GM23248 (cell line): ENCODE measurements around the gene SLC6A11. TPM values are rescaled to one million over a fixed set of nuclear protein-coding genes. Genes with fewer than 3 reads are reported as not detected.

Source experiments
- DNase-seq: peaks from one replicate; pipeline ENCODE4 v3.0.0-alpha.2; 2015
- H2AFZ ChIP-seq: fragments of 200-600 bp; sonication (generic); 2 replicates; pipeline ENCODE4 v1.6.1; 2016; ENCODE audit warnings: antibody characterized with exemption
- H3F3A ChIP-seq: fragments of 200-600 bp; sonication (generic); 2 replicates; pipeline ENCODE4 v1.6.1; 2016; ENCODE audit warnings: mild to moderate bottlenecking, antibody characterized with exemption, mixed run types; ENCODE audit not compliant: insufficient read depth
- H3K27ac ChIP-seq: fragments of 200-600 bp; sonication (generic); 2 replicates; pipeline ENCODE4 v1.5.1; 2016; ENCODE audit warnings: mild to moderate bottlenecking
- H3K27me3 ChIP-seq: fragments of 200-600 bp; sonication (generic); replicated peaks from 2 replicates; pipeline ENCODE4 v1.6.1; 2016; ENCODE audit warnings: mild to moderate bottlenecking; ENCODE audit not compliant: insufficient read depth
- H3K36me3 ChIP-seq: fragments of 200-600 bp; sonication (generic); 2 replicates; pipeline ENCODE4 v1.6.1; 2016; ENCODE audit warnings: low read depth, mild to moderate bottlenecking
- H3K4me1 ChIP-seq: fragments of 200-600 bp; sonication (generic); 2 replicates; pipeline ENCODE4 v1.6.1; 2016; ENCODE audit warnings: mild to moderate bottlenecking; ENCODE audit not compliant: insufficient read depth
- H3K4me2 ChIP-seq: fragments of 200-600 bp; sonication (generic); one replicate; pipeline ENCODE4 v1.6.1; 2016; ENCODE audit warnings: mild to moderate bottlenecking; ENCODE audit not compliant: unreplicated experiment
- H3K4me3 ChIP-seq: fragments of 200-600 bp; sonication (generic); 2 replicates; pipeline ENCODE4 v1.5.1; 2016; ENCODE audit warnings: mild to moderate bottlenecking
- H3K79me2 ChIP-seq: fragments of 200-600 bp; sonication (generic); 2 replicates; pipeline ENCODE4 v1.6.1; 2016; ENCODE audit warnings: mild to moderate bottlenecking; ENCODE audit not compliant: insufficient read depth
- H3K9ac ChIP-seq: fragments of 200-600 bp; sonication (generic); 2 replicates; pipeline ENCODE4 v1.6.1; 2016; ENCODE audit warnings: mild to moderate bottlenecking
- H3K9me2 ChIP-seq: fragments of 200-600 bp; sonication (generic); 2 replicates; pipeline ENCODE4 v1.6.1; 2016; ENCODE audit warnings: mixed run types, mild to moderate bottlenecking, moderate library complexity; ENCODE audit not compliant: insufficient read depth
- H3K9me3 ChIP-seq: fragments of 200-600 bp; sonication (generic); one replicate; pipeline ENCODE4 v1.6.1; 2017; ENCODE audit warnings: low read depth
- H4K20me1 ChIP-seq: fragments of 200-600 bp; sonication (generic); 2 replicates; pipeline ENCODE4 v1.6.0; 2016; ENCODE audit not compliant: insufficient read depth
- EZH2 ChIP-seq: fragments of 200-600 bp; sonication (generic); IDR thresholded peaks from 2 replicates; pipeline ENCODE4 v1.6.1; 2018; ENCODE audit warnings: antibody characterized with exemption, mild to moderate bottlenecking; ENCODE audit not compliant: insufficient read depth, poor library complexity, severe bottlenecking
- EZH2phosphoT487 ChIP-seq: fragments of 200-600 bp; sonication (generic); IDR thresholded peaks from 2 replicates; pipeline ENCODE4 v1.6.1; 2018; ENCODE audit warnings: antibody characterized with exemption, moderate library complexity, mild to moderate bottlenecking, low read depth; ENCODE audit not compliant: insufficient read depth
- WGBS, 2 experiments: methylation state at CpG; one replicate each; pipeline ENCODE4 v1.1.6; 2015 to 2017; ENCODE audit warnings: low lambda C conversion rate in 2 of 2, low coverage in 1 of 2; ENCODE audit errors: missing lambda C conversion rate in 2 of 2; 5-methylcytosine and 5-hydroxymethylcytosine counted together
- in situ Hi-C: fragments of 300-500 bp; cut with MboI; formaldehyde crosslinking; loops from 2 replicates; pipeline ENCODE4 v1.15.0; 2020
- polyA plus RNA-seq: library from polyadenylated mRNA; unstranded; fragments of >200 nt; fragmentation: Nextera tagmentation; extraction: Ambion mirVana; gene quantifications from 2 replicates; pipeline ENCODE4 v1.2.1, GENCODE V29; 2016
- total RNA-seq: library from RNA; depleted of rRNA; stranded (reverse); fragments of >200 nt; shearing (Covaris generic); gene quantifications from 2 replicates; pipeline ENCODE4 v1.2.3, GENCODE V29; 2014

Gene SLC6A11
- total and polyA plus RNA-seq, 2 experiments from 2014 or later: not detected

GRCh38 chr3:10927551-10927950 is 111.5 kb downstream of the SLC6A11 start:
- Histone ChIP-seq H3K27ac (no peak overlapping the region), H3F3A (no peaks in the 10 kb centered on the region), H3K4me1 (no peaks in the 10 kb centered on the region), H4K20me1 (no peaks in the 10 kb centered on the region), H3K4me3 (no peak overlapping the region), H3K36me3 (no peaks in the 10 kb centered on the region), H3K4me2 (no peak overlapping the region), H2AFZ (no peak overlapping the region), H3K9me3 (no peaks in the 10 kb centered on the region), H3K79me2 (no peaks in the 10 kb centered on the region), H3K9me2 (no peaks in the 10 kb centered on the region), H3K9ac (no peak overlapping the region), H3K27me3 (peaks cover 33% of the 10 kb centered on the region)
- in situ Hi-C loops: no loop called here
- WGBS, 2 experiments: 9 to 10% methylated on average over 4 of the region's 4 CpGs
- peak; percentile 18 for DNase-seq
- TF ChIP-seq EZH2phosphoT487: no peak
- no peak for TF ChIP-seq EZH2

GRCh38 chr3:10928407-10928960 is 112.5 kb downstream of the SLC6A11 start:
- no peak overlapping the region for H3K4me2 ChIP-seq
- no peak overlapping the region for H3K4me3 ChIP-seq
- in situ Hi-C loops: no loop called here
- H3F3A ChIP-seq: no peaks in the 10 kb centered on the region
- H3K36me3 ChIP-seq: no peaks in the 10 kb centered on the region
- no peaks in the 10 kb centered on the region for H3K79me2 ChIP-seq
- TF ChIP-seq EZH2phosphoT487: no peak
- TF ChIP-seq EZH2: no peak
- peaks cover 32% of the 10 kb centered on the region for H3K27me3 ChIP-seq
- H2AFZ ChIP-seq: no peak overlapping the region
- WGBS, 2 experiments: 49 to 56% methylated on average over 9 of the region's 9 CpGs
- H3K9me2 ChIP-seq: no peaks in the 10 kb centered on the region
- no peak for DNase-seq
- no peaks in the 10 kb centered on the region for H3K4me1 ChIP-seq
- no peak overlapping the region for H3K27ac ChIP-seq
- H4K20me1 ChIP-seq: no peaks in the 10 kb centered on the region
- no peak overlapping the region for H3K9ac ChIP-seq
- H3K9me3 ChIP-seq: no peaks in the 10 kb centered on the region

GRCh38 chr3:10928961-10929471 is 113.0 kb downstream of the SLC6A11 start:
- no peaks in the 10 kb centered on the region for H3K9me2 ChIP-seq
- no peaks in the 10 kb centered on the region for H4K20me1 ChIP-seq
- peaks cover 27% of the 10 kb centered on the region for H3K27me3 ChIP-seq
- H3K36me3 ChIP-seq: no peaks in the 10 kb centered on the region
- WGBS, 2 experiments: 69 to 78% methylated on average over 17 of the region's 17 CpGs
- no peak overlapping the region for H3K4me3 ChIP-seq
- in situ Hi-C loops: no loop called here
- no peaks in the 10 kb centered on the region for H3K9me3 ChIP-seq
- H3K79me2 ChIP-seq: no peaks in the 10 kb centered on the region
- no peak for DNase-seq
- no peak overlapping the region for H3K27ac ChIP-seq
- H3K4me2 ChIP-seq: no peak overlapping the region
- H3K9ac ChIP-seq: no peak overlapping the region
- TF ChIP-seq EZH2phosphoT487: no peak
- H2AFZ ChIP-seq: no peak overlapping the region
- H3K4me1 ChIP-seq: no peaks in the 10 kb centered on the region
- H3F3A ChIP-seq: no peaks in the 10 kb centered on the region

- DNase-seq: no peak
- Histone ChIP-seq H3K4me1 (no peaks in the 10 kb centered on the region), H4K20me1 (no peaks in the 10 kb centered on the region), H3F3A (no peaks in the 10 kb centered on the region), H3K79me2 (no peaks in the 10 kb centered on the region), H3K27ac (no peak overlapping the region), H2AFZ (no peak overlapping the region), H3K9ac (no peak overlapping the region), H3K27me3 (peaks cover 18% of the 10 kb centered on the region), H3K4me3 (no peak overlapping the region), H3K4me2 (no peak overlapping the region), H3K9me2 (no peaks in the 10 kb centered on the region), H3K9me3 (no peaks in the 10 kb centered on the region), H3K36me3 (no peaks in the 10 kb centered on the region)
- TF ChIP-seq EZH2 (no peak), EZH2phosphoT487 (no peak)
- 46 to 52% methylated on average over 9 of the region's 9 CpGs for WGBS, 2 experiments
- in situ Hi-C loops: no loop called here
These were observed 114.1 kb downstream of the SLC6A11 start for GRCh38 chr3:10929978-10930665.
